Measurements from ENCODE around the gene IPO9.

Gene IPO9

DNA sequence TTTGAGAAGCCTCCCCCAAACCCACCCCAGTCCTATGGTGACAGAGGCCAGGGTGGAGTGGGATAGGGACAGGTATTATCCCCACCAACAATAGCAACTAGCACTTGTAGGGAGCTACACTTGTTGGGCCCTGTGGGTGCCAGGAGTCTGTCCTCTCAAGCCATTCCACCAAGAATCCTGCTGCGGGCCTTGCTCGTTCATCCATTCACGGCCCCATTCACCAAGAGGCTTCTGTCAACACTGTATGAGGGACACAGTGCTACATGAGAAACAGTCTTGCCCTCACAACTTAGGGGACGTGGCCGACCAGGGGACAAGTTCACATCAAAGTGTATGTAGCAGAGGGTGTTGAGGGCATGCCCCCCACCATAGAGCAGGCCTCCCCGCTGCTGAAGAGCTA is 78.7 kb downstream of the IPO9 start:
- DNase-seq = no peak

DNA sequence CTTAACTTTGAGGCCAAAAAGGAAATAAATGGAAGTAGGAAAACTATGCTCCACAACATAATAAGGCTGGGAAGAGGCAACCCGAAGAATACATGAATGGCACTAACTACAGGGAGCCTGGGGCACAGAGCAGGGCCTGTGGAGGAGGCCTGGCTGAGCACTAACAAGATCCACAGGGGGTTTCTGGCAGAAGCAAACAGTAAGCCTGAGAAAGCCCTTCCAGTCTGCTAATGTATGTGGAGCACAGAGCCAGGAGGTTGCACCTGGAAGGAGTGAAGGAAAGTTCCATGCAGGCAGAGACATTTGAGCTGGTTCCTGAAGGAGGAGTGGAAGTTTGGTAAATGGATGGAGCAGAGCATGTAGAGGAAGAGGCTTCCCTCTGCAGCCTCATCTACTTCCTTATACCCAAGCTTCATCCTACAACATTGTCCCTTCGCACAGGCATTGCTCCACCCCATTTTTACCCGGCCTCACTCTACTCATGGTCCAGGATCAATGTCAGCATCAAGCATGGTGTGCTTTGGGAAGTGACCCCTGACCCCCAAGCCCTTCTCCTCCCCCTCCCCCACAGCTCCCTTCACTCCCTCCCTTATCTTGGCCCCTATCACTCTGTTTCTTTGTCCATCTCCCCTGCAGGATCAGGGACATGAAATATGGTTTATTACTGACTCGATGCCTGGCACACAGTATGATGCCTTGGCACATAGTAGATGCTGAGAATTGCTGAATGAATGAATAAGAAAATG is 83.0 kb downstream of the IPO9 start:
- DNase-seq = peak; percentile 82

DNA sequence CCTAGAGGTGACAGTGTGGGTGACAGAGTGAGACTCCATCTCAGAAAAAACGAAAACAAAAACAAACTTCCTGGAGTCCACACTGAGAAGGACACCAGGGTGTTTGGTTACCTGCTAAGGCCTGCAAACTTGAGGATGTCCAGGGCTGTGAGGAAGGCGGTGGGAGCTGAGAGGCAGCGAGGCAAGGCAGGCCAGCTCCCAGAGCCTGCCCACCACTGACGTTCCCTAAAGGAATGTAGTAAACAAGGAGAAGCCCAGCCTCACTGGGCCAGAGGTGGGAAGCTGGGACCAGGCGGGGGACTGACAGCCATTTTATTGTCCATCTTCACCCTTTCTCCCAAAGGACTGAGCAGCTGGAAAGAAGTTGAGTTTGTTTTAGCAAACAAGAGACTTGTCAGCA is 83.9 kb downstream of the IPO9 start:
- DNase-seq = no peak

DNA sequence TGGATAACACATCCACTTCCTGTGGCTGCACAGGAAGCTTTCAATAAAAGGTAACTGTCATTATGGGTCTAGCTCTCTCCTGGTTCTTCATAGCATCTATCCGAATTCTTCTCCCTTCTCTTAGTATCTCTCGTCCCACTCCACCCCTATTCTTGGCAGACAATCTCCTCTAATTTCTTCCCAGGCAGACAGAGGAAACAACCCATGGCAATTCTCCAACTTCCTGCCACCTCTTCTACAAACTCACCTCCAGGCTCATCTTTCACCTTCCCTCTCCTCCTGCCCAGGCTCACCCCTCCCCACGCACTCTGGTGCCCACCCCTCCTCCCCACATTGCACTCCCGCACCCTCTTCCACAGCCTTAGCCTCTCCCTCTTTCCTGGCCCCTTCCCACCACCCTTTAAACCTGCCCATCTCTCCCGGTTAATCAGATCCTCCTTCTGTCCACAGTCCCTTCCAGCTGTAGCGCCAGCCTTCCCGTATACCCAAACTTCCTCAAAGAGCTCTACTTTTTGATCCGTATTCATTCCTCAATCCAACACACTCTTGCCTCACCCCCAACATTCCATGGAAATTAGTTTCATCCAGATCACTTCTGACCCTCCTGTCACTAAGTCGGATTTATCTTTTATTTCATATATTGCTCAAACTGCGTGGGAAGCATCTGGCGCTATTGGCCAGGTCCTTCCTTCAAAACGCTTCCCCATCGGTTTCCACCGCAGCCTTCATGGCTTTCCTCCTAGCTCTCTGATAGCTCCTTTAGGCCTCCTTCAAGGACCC is 85.7 kb downstream of the IPO9 start:
- peak; percentile 34 for DNase-seq

GRCh38 chr1:201916649-201917249 is 87.8 kb downstream of the IPO9 start:
- DNase-seq = peak; percentile 85

- DNase-seq = no peak
Measured at GRCh38 chr1:201917362-201918033, 88.5 kb downstream of the IPO9 start.

DNA sequence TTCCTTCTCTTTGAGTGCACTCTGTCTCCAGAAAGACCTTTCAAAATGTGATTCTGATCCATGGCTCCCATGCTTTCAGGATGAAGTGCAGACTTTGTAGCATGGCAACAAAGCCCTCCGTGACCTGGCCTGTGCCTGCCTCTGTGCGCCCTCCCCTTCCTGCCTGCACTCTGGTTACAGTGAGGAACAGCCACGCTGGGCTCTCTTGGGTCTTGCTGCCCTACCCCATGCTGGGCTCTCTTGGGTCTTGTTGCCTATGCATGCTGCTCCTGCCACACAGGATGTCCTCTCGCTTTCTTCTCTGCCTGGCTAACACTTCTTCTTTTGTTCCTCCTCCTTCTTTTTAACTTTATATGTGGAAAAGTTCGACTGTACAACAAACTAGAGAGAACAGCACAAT is 89.4 kb downstream of the IPO9 start:
- no peak for DNase-seq

DNA sequence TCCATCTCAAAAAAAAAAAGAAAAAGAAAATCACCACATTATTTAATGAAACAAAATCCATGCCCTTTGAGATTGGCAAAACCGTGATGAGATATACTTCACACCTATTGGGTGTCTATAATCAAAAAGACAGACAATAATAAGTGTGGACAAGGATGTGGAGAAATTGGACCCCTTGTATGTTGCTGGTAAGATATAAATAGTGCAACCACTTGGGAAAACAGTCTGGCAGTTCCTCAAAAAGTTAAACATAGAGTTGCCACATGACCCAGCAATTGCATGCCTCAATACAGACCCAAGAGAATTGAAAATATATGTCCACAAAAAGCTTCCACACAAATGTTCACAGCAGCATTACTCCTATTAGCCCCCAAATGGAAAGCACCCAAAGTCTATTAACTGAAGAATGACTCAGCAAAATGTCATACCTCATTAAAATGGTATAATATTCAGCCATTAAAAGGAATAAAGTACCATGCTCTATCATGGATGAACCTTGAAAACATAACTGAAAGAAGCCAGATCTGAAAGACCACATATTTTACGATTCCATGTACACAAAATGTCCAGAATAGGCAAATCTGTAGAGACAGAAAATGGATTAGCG is 93.1 kb downstream of the IPO9 start:
- DNase-seq = no peak

DNA sequence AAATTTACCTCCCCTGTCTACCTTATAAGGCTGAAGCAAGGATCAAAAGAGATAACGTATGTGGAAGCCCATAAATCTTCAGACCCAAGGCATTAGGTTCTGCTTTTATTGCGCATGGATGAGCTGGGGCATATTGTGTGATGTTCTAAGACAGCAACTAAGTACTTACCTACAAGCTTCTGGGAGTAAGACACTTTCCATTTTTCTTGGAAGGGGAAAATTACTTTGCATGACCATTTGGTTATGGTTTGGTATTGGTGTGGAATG is 96.3 kb downstream of the IPO9 start:
- peak; percentile 25 for DNase-seq

GRCh38 chr1:201925981-201926645 is 97.2 kb downstream of the IPO9 start:
- DNase-seq = peak; percentile 87

- DNase-seq = no peak
Measured at GRCh38 chr1:201928266-201928665, 99.3 kb downstream of the IPO9 start.

DNA sequence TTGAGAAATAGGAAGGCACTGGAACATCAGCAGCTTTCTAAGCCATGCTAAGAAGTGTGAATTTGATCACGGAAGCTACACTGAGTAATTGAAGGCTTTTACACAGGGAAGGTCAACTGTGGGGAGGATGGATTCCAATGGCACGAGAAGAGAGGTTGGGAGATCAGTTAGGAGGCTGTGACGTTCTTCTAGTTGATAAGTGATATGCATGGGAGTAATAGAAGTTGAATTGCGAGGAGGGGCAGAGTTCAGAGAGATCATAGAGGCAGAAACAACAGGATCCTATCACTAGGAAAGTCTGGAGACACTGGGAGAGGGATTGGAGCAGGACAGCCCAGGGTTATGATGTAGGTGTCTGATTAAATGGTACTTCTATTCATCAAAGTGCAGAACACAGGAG is 101.2 kb downstream of the IPO9 start:
- DNase-seq = no peak

DNA sequence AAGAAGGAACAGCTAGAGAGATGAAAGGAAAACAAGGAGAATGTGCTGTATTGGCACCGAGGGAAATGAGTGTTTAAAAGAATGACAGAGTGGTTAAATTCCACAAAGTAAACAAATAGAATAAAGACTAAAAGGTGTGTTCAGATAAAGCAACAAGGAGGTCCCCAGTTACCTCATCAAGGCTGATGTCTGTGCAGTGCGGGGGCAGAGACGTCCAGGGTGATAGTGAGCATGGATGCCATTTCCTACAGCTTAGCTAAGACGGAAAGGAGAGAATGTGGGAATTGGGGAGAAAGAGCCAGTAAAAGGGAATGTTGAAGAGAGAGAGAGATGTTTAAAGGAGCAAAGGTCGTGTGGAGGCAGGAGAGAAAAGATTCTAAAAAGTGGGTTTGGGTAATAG is 101.8 kb downstream of the IPO9 start:
- DNase-seq = no peak

Measured in NCI-H69 (cell line).